ENCODE measurements around the gene CPSF7.

CPSF7 gene

GRCh38 chr11:61422226-61422625, 7.5 kb downstream of the CPSF7 start:
- CTCF ChIA-PET = interaction anchor here (0.6 to 1.8 kb wide), 6 partner anchors 13 to 123 kb away, joined by 3 to 7 read pairs (median 3); no protein-coding TSS in a partner anchor
- peaks cover 51 to 98% of the 10 kb centered on the region in 2 experiments for H3K36me3 ChIP-seq (ENCODE audit: control insufficient read depth in 2 of 2, insufficient read depth in 1 of 2, low read length in 2 of 2)

More at GRCh38 chr11:61422226-61422625, 7.5 kb downstream of the CPSF7 start:
- H3K4me1 ChIP-seq (ENCODE audit: control insufficient read depth, insufficient read depth, low read length) = no peaks in the 10 kb centered on the region
- POLR2A ChIA-PET = interaction anchor here (0.6 to 1.1 kb wide), 2 partner anchors 29 to 173 kb away, joined by 3 read pairs; partner anchors contain the start of gene TMEM216
- H3K27ac ChIP-seq (ENCODE audit: extremely low read depth, low read depth, low read length) = no peak overlapping the region
- TF ChIP-seq ZNF398 (tag by site-specific recombination; IDR thresholded peaks at IDR 0.05) = no peak
- no peak for TF ChIP-seq HIC1 (tag by site-specific recombination; IDR thresholded peaks at IDR 0.05)
- no peak for TF ChIP-seq ZNF426 (tag by site-specific recombination; IDR thresholded peaks at IDR 0.05)
- no peak for TF ChIP-seq SALL2 (tag by site-specific recombination; IDR thresholded peaks at IDR 0.05; ENCODE audit: borderline replicate concordance)
- no peak for TF ChIP-seq ZNF624 (tag by site-specific recombination; IDR thresholded peaks at IDR 0.05)
- no peak for TF ChIP-seq ZBTB6 (tag by site-specific recombination; IDR thresholded peaks at IDR 0.05)
- no peak for TF ChIP-seq ZNF518A (tag by site-specific recombination; conservative IDR thresholded peaks at IDR 0.05; ENCODE audit: low read depth)
- no peak for TF ChIP-seq SETDB1 (IDR thresholded peaks at IDR 0.05; ENCODE audit: insufficient read length, low read length)
- no peak for TF ChIP-seq PRDM2 (tag by site-specific recombination; IDR thresholded peaks at IDR 0.05; ENCODE audit: borderline replicate concordance)
- no peak for TF ChIP-seq ZNF555 (tag by site-specific recombination; conservative IDR thresholded peaks at IDR 0.05)
- no peak for TF ChIP-seq AEBP2 (tag by site-specific recombination; IDR thresholded peaks at IDR 0.05; ENCODE audit: borderline replicate concordance)
- no peak for TF ChIP-seq ZNF169 (tag by site-specific recombination; IDR thresholded peaks at IDR 0.05)
- no peak for TF ChIP-seq ZNF184 (tag by site-specific recombination; IDR thresholded peaks at IDR 0.05)
- no peak for TF ChIP-seq ZNF280C (tag by site-specific recombination; IDR thresholded peaks at IDR 0.05)
- TF ChIP-seq ZNF138 (tag by site-specific recombination; IDR thresholded peaks at IDR 0.05; ENCODE audit: borderline replicate concordance) = no peak
- no peak for TF ChIP-seq ZBTB48 (tag by site-specific recombination; IDR thresholded peaks at IDR 0.05)
- H3K4me3 ChIP-seq (ENCODE audit: low read depth, low read length) = no peak overlapping the region
- H3K9me3 ChIP-seq (ENCODE audit: control insufficient read depth, insufficient read depth, low read depth, low read length) = no peaks in the 10 kb centered on the region

Measured in HEK293 (cell line).